Activated naive CD4-positive, alpha-beta T cell treated with anti-CD3 and anti-CD28 coated beads, Interleukin-2, amount 10 ng/mL, durations not matched to agents 7 days and 5 days (primary cell): ENCODE measurements around the gene CEMP1.

Experiments used
- CTCF ChIA-PET: fragments of 350-600 bp; sonication (Branson Sonifier 250); formaldehyde crosslinking; loops from one replicate; lab custom pipeline; 2021; ENCODE audit warnings: antibody characterized with exemption; lab: Charles Lee
- DNase-seq: peaks from one replicate; pipeline ENCODE4 v3.0.0-alpha.2; 2020
- H3K27ac Mint-ChIP-seq: one replicate; pipeline ENCODE4 v1.8.0; 2021; ENCODE audit warnings: mild to moderate bottlenecking, moderate library complexity, mixed read lengths
- H3K27me3 Mint-ChIP-seq: one replicate; pipeline ENCODE4 v1.8.0; 2021; ENCODE audit warnings: mild to moderate bottlenecking, mixed read lengths
- H3K36me3 Mint-ChIP-seq: one replicate; pipeline ENCODE4 v1.8.0; 2021; ENCODE audit warnings: mixed read lengths
- H3K4me1 Mint-ChIP-seq: one replicate; pipeline ENCODE4 v1.8.0; 2021; ENCODE audit warnings: mixed read lengths
- H3K4me3 Mint-ChIP-seq: one replicate; pipeline ENCODE4 v1.8.0; 2021; ENCODE audit warnings: mild to moderate bottlenecking, moderate library complexity, mixed read lengths
- H3K9me3 Mint-ChIP-seq: one replicate; pipeline ENCODE4 v1.8.0; 2021; ENCODE audit warnings: mixed read lengths

Gene CEMP1

GRCh38 chr16:2518823-2519710, 12.1 kb downstream of the CEMP1 start:
- Mint-ChIP-seq H3K36me3 (peaks cover 26% of the 10 kb centered on the region), H3K27ac (peak overlapping the region; percentile 90), H3K4me1 (peaks cover 53% of the 10 kb centered on the region), H3K27me3 (no peaks in the 10 kb centered on the region), H3K4me3 (peak overlapping the region; percentile 88), H3K9me3 (no peaks in the 10 kb centered on the region)
- no peak for DNase-seq
- CTCF ChIA-PET: no interaction called here

GRCh38 chr16:2517954-2518605, 13.1 kb downstream of the CEMP1 start:
- Mint-ChIP-seq H3K9me3 (no peaks in the 10 kb centered on the region), H3K4me1 (peaks cover 57% of the 10 kb centered on the region), H3K27ac (peak overlapping the region; percentile 60), H3K36me3 (peaks cover 19% of the 10 kb centered on the region), H3K4me3 (no peak overlapping the region), H3K27me3 (no peaks in the 10 kb centered on the region)
- no peak for DNase-seq
- CTCF ChIA-PET: no interaction called here

GRCh38 chr16:2516391-2517240, 14.6 kb downstream of the CEMP1 start:
- Mint-ChIP-seq H3K36me3 (peaks cover 19% of the 10 kb centered on the region), H3K9me3 (no peaks in the 10 kb centered on the region), H3K27me3 (peaks cover 10% of the 10 kb centered on the region), H3K4me3 (peak overlapping the region; percentile 91), H3K4me1 (peaks cover 65% of the 10 kb centered on the region), H3K27ac (peak overlapping the region; percentile 84)
- no peak for DNase-seq
- CTCF ChIA-PET: no interaction called here

DNA sequence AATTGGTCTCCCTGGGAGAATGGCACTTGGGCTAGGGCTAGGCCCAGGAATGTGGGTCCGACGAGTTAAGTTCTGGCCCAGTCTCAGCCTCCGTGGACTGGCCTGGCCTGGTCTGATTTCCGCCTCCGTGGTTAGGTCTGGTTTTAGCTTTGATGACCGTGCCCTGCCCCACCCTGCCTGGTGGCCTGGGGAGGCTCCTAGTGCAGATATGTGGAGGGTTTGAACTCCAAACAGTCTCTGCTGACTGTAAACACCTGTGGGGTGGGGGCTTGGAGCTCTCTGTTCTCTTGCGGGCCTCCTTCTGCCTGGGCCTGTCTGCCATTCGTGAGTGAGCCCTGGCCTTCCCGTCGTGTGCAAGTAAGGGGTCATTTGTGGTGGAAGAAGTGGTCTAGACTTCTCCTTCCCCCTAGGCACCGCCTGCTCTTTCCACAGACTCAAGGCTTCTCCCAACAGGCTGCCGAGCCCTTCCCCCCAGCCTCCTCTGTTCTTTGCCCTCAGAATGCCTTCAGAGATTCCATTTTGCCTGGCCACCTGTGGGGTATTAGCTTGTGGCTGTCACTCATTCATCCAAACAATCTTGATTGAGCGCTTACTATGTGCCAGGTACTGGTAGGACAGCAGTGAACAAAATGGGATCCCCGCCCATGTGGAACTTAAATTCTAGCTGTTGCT, 15.9 kb downstream of the CEMP1 start:
- Mint-ChIP-seq H3K27ac (peak overlapping the region; percentile 94), H3K27me3 (peaks cover 17% of the 10 kb centered on the region), H3K4me3 (peak overlapping the region; percentile 91), H3K9me3 (no peaks in the 10 kb centered on the region), H3K36me3 (peaks cover 14% of the 10 kb centered on the region), H3K4me1 (peaks cover 56% of the 10 kb centered on the region)
- DNase-seq: no peak
- CTCF ChIA-PET: no interaction called here

DNA sequence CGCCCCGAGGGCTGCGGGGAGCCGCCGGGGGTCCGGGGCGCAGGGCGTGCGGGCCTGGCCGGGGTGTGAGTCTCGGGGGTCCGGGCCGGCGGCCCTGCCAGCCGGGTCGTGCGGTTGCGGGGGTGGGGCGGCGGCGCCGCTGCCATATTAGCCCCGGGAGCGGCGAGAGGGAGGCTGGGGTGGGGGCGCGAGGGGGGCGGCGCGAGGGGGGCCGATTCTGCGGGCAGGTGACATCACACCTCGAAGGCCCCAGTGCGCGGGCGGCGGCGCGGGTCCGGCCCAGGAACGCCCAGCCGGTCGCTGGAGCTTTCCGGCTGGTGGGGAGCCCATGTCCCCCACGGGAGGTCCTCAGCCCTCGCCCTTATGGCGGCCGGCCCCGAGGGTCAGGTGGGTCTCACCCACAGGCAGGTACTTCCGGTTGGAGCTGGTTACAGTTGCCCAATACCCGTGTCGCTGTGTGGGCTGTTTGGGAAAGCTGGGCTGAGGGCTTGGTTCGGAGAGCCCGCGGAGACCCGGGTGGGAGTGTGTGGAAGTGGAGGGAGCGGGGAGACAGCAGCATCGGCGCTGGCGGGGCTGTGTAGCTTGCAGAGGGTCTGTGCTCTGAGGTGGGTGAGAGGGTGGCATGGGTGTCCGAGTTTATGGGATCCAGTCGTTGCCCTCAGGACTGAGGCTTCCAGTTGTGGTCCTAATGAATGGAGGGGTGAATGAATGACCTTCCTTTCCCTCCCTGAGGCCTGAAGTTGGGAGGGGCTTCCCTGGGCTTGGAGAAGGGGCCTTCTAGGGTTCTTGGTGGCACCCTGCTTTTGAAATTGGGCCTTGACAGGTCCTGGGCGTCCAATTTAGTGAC, 16.7 kb downstream of the CEMP1 start:
- peak overlapping the region; percentile 94 for H3K27ac Mint-ChIP-seq
- CTCF ChIA-PET: no interaction called here
- peak; percentile 59 for DNase-seq
- H3K9me3 Mint-ChIP-seq: no peaks in the 10 kb centered on the region
- peaks cover 9% of the 10 kb centered on the region for H3K36me3 Mint-ChIP-seq
- H3K4me1 Mint-ChIP-seq: peaks cover 51% of the 10 kb centered on the region
- H3K4me3 Mint-ChIP-seq: peak overlapping the region; percentile 91
- peaks cover 24% of the 10 kb centered on the region for H3K27me3 Mint-ChIP-seq

GRCh38 chr16:2513405-2514332, 17.5 kb downstream of the CEMP1 start, which contains the start of gene ATP6V0C:
ATP6V0C (plus strand) TSS chr16:2513952; CDS start chr16:2514104, 152 bp downstream.
- Mint-ChIP-seq H3K9me3 (no peaks in the 10 kb centered on the region), H3K27me3 (peaks cover 24% of the 10 kb centered on the region), H3K4me1 (peaks cover 44% of the 10 kb centered on the region), H3K27ac (peak within 1 kb of the TSS; percentile 95), H3K36me3 (peaks cover 8% of the 10 kb centered on the region), H3K4me3 (peak within 1 kb of the TSS; percentile 91)
- CTCF ChIA-PET: no interaction called here
- DNase-seq: peak; percentile 94

GRCh38 chr16:2512735-2513404, 18.3 kb downstream of the CEMP1 start:
- peaks cover 46% of the 10 kb centered on the region for H3K4me1 Mint-ChIP-seq
- peaks cover 24% of the 10 kb centered on the region for H3K27me3 Mint-ChIP-seq
- no peaks in the 10 kb centered on the region for H3K9me3 Mint-ChIP-seq
- peaks cover 8% of the 10 kb centered on the region for H3K36me3 Mint-ChIP-seq
- peak overlapping the region; percentile 95 for H3K27ac Mint-ChIP-seq
- H3K4me3 Mint-ChIP-seq: peak overlapping the region; percentile 91
- CTCF ChIA-PET: no interaction called here
- peak; percentile 38 for DNase-seq

DNA sequence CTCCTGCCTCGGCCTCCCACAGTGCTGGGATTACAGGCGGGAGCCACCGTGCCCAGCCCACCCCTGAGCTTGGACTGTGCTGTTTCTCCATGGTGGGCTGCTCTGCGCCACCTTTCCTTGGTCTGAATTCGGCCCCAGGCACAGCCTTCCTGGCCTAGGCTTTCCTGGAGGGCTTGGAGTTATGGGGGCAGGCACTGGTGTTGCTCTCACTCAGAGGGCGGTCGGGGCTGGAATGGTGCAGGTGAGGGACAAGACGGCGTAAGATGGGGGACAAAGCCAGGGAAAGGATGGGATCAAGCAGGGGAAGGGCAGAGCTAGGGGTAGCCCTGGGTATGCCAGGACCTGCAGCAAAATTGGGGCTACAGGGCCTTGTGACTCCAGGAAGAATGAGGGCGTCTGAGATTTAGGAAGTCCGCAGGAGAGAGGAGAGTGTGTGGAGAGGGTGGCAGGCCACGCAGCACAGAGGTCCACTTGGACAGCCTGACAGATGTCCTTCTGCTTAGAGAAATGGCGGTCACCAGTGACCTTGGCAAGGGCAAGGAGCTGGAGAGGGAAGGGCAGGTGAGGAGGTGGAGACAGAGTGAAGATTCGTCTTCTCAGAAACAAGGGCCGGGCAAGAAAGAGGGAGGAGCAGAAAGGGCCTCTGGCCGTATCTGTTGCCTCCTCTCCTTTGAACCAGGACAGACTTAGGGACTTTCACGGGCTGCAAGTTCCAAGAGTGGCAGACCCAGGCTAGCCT, 19.0 kb downstream of the CEMP1 start:
- peaks cover 26% of the 10 kb centered on the region for H3K27me3 Mint-ChIP-seq
- DNase-seq: no peak
- H3K9me3 Mint-ChIP-seq: no peaks in the 10 kb centered on the region
- CTCF ChIA-PET: no interaction called here
- peaks cover 42% of the 10 kb centered on the region for H3K4me1 Mint-ChIP-seq
- peaks cover 8% of the 10 kb centered on the region for H3K36me3 Mint-ChIP-seq
- peak overlapping the region; percentile 95 for H3K27ac Mint-ChIP-seq
- H3K4me3 Mint-ChIP-seq: peak overlapping the region; percentile 91

DNA sequence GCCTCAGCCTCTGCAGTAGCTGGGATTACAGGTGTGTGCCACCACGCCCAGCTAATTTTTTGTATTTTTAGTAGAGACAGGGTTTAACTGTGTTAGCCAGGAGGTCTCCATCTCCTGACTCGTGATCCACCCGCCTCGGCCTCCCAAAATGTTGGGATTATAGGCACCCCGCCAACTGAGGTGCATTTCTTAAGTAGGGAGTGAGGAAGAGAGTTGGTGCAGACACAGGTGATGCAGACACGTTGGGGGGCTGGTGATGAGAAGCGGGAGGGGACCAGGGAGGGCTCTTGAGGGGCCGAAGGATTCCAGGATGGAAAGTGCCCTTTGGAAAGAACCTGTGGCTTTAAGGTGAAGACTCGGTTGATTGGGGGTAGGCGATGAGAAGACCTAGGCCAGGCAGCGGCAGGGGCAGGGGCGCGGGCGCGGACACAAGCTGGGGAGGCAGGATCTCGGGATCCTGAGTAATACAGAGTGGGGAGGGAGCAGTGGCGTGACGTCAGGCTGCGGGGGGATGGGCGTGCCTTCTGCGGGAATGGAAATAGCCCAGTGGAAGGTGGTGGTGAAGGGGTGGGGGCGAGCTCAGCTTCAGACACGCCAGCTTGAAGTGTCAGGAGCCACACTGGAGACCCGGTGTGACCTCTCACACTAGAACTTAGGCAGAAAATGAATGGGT, 19.9 kb downstream of the CEMP1 start:
- CTCF ChIA-PET: interaction anchor here (0.9 kb wide), 1 partner anchor 16 kb away, joined by 4 read pairs; no protein-coding TSS in a partner anchor
- Mint-ChIP-seq H3K4me1 (peaks cover 33% of the 10 kb centered on the region), H3K27me3 (peaks cover 29% of the 10 kb centered on the region), H3K27ac (no peak overlapping the region), H3K4me3 (no peak overlapping the region), H3K36me3 (peaks cover 2% of the 10 kb centered on the region), H3K9me3 (no peaks in the 10 kb centered on the region)
- no peak for DNase-seq

- no peaks in the 10 kb centered on the region for H3K9me3 Mint-ChIP-seq
- CTCF ChIA-PET: interaction anchor here (1.7 kb wide), 1 partner anchor 7 kb away, joined by 5 read pairs; no protein-coding TSS in a partner anchor
- H3K4me1 Mint-ChIP-seq: peaks cover 17% of the 10 kb centered on the region
- no peak overlapping the region for H3K4me3 Mint-ChIP-seq
- no peaks in the 10 kb centered on the region for H3K36me3 Mint-ChIP-seq
- H3K27me3 Mint-ChIP-seq: peaks cover 33% of the 10 kb centered on the region
- DNase-seq: no peak
- no peak overlapping the region for H3K27ac Mint-ChIP-seq
Observed at GRCh38 chr16:2508722-2509400, 22.3 kb downstream of the CEMP1 start.
